BJ (cell line): Measurements from ENCODE around the gene ZBTB7A. TPM values are rescaled to one million over a fixed set of nuclear protein-coding genes. Genes with fewer than 3 reads are reported as not detected.

Experiments
- CTCF ChIA-PET: fragments of 350-600 bp; formaldehyde crosslinking; extraction: SDS; loops from one replicate; lab custom pipeline; 2021; ENCODE audit warnings: antibody characterized with exemption, inconsistent platforms; lab: Yijun Ruan, JAX
- POLR2A ChIA-PET: fragments of 300-600 bp; sonication (Branson Sonifier 250); formaldehyde crosslinking; extraction: SDS; loops from one replicate; lab custom pipeline; 2021; ENCODE audit warnings: antibody characterized with exemption; lab: Charles Lee
- DNase-seq: peaks from one replicate; pipeline ENCODE4 v3.0.0-alpha.2; 2011; ENCODE audit warnings: low read depth
- H3K27me3 ChIP-seq: 2 replicates; pipeline ENCODE4 v1.6.0; 2011; ENCODE audit warnings: low read length; ENCODE audit not compliant: control insufficient read depth, insufficient read depth
- H3K36me3 ChIP-seq: 2 replicates; pipeline ENCODE4 v1.5.1; 2011; ENCODE audit warnings: low read length; ENCODE audit not compliant: control insufficient read depth, insufficient read depth
- H3K4me3 ChIP-seq: 2 replicates; pipeline ENCODE4 v1.5.1; 2011; ENCODE audit warnings: low read depth, mild to moderate bottlenecking, control low read depth, low read length
- CTCF ChIP-seq: IDR thresholded peaks from 2 replicates; pipeline ENCODE4 v1.5.1; 2011; ENCODE audit warnings: low read depth, mild to moderate bottlenecking, control low read depth, inconsistent platforms, low read length, moderate library complexity; ENCODE audit not compliant: insufficient read depth
- polyA plus RNA-seq: library from polyadenylated mRNA; depleted of rRNA; stranded (reverse); fragments of >200 nt; gene quantifications from 2 replicates; pipeline ENCODE4 v1.2.3, GENCODE V29; 2011

The ZBTB7A gene
- polyA plus RNA-seq, 1 experiment, result 7.5 TPM

- POLR2A ChIA-PET, result no interaction called here
- H3K27me3 ChIP-seq, result no peaks in the 10 kb centered on the region
- CTCF ChIA-PET, result no interaction called here
- TF ChIP-seq CTCF, result no peak
- H3K4me3 ChIP-seq, result no peak overlapping the region
- peaks cover 9% of the 10 kb centered on the region for H3K36me3 ChIP-seq
- no peak for DNase-seq
Observed at GRCh38 chr19:4087787-4088679, 21.3 kb upstream of the ZBTB7A start.

GRCh38 chr19:4086411-4086867, 19.7 kb upstream of the ZBTB7A start:
- Histone ChIP-seq H3K27me3 (no peaks in the 10 kb centered on the region), H3K4me3 (no peak overlapping the region), H3K36me3 (peaks cover 7% of the 10 kb centered on the region)
- POLR2A ChIA-PET, result no interaction called here
- no peak for TF ChIP-seq CTCF
- no peak for DNase-seq
- CTCF ChIA-PET, result interaction anchor here (0.8 kb wide), 1 partner anchor 53 kb away, joined by 3 read pairs; no protein-coding TSS in a partner anchor

- TF ChIP-seq CTCF, result no peak
- H3K4me3 ChIP-seq, result no peak overlapping the region
- H3K27me3 ChIP-seq, result no peaks in the 10 kb centered on the region
- ChIA-PET CTCF (no interaction called here), POLR2A (no interaction called here)
- no peak for DNase-seq
- H3K36me3 ChIP-seq, result peaks cover 4% of the 10 kb centered on the region
Observed at GRCh38 chr19:4084547-4084877, 17.8 kb upstream of the ZBTB7A start.

- Histone ChIP-seq H3K27me3 (no peaks in the 10 kb centered on the region), H3K36me3 (no peaks in the 10 kb centered on the region; the same call in 1 of the 2 replicates), H3K4me3 (no peak overlapping the region)
- no peak for DNase-seq
- POLR2A ChIA-PET, result no interaction called here
- no peak for TF ChIP-seq CTCF
- CTCF ChIA-PET, result no interaction called here
Observed at GRCh38 chr19:4083677-4084546, 17.2 kb upstream of the ZBTB7A start.

GRCh38 chr19:4082172-4082571, 15.5 kb upstream of the ZBTB7A start:
- TF ChIP-seq CTCF, result no peak
- ChIA-PET CTCF (no interaction called here), POLR2A (interaction anchor here (0.7 kb wide), 1 partner anchor 372 kb away, joined by 22 read pairs; no protein-coding TSS in a partner anchor)
- no peak for DNase-seq
- Histone ChIP-seq H3K27me3 (no peaks in the 10 kb centered on the region), H3K36me3 (no peaks in the 10 kb centered on the region), H3K4me3 (no peak overlapping the region)
